ENCODE measurements around the gene MMP7. TPM values are rescaled to one million over a fixed set of nuclear protein-coding genes. Genes with fewer than 3 reads are reported as not detected.
A peak's percentile ranks its signal among the peaks of the same experiment; 100 is the strongest.

MMP7 gene
- total and polyA plus RNA-seq, 2 of the 4 experiments (the other 2 are of a cell fraction): not detected

GRCh38 chr11:102487214-102487613, 43.3 kb downstream of the MMP7 start:
- Histone ChIP-seq H4K20me1 (ENCODE audit: insufficient read depth, low read length) (no peaks in the 10 kb centered on the region), H3K9me1 (ENCODE audit: insufficient read depth, low read length) (no peaks in the 10 kb centered on the region), H3K9me3 (ENCODE audit: control insufficient read depth, insufficient read depth, low read length) (no peaks in the 10 kb centered on the region), H3K79me1 (ENCODE audit: low read depth in 1 of 2, low read length in 2 of 2) (no peaks in the 10 kb centered on the region), H2BK20ac (ENCODE audit: low read depth, low read length) (no peak overlapping the region), H3K4me3 (ENCODE audit: insufficient read depth, low read depth, low read length) (no peak overlapping the region), H2AK9ac (replicated peaks; ENCODE audit: low read depth, low read length, poor library complexity) (no peak overlapping the region), H2BK15ac (ENCODE audit: low read depth, low read length) (no peak overlapping the region), H3K9ac (ENCODE audit: low read depth, low read length) (no peak overlapping the region), H3K14ac (replicated peaks; ENCODE audit: low read depth, low read length) (no peak overlapping the region), H4K8ac (ENCODE audit: low read depth in 2 of 2, low read length in 2 of 2) (no peak overlapping the region), H3K27ac (ENCODE audit: insufficient read depth, low read length) (no peak overlapping the region), H2AFZ (replicated peaks; ENCODE audit: low read length, poor library complexity) (no peak overlapping the region), H3K56ac (ENCODE audit: extremely low read depth, insufficient read depth, low read length) (no peak overlapping the region), H2BK120ac (ENCODE audit: low read depth, low read length) (no peak overlapping the region), H3K18ac (ENCODE audit: low read depth, low read length) (no peak overlapping the region), H3K27me3 (ENCODE audit: control insufficient read depth, insufficient read depth, low read length) (no peaks in the 10 kb centered on the region; the same call in 1 of the 2 replicates), H3K23ac (ENCODE audit: low read depth, low read length) (0 out of 2 replicates have a peak overlapping the region, but pooled peaks have one; percentile 4), H3K36me3 (ENCODE audit: control insufficient read depth, insufficient read depth, low read length) (no peaks in the 10 kb centered on the region), H2BK5ac (ENCODE audit: low read depth, low read length, poor library complexity, severe bottlenecking) (no peak overlapping the region), H4K91ac (ENCODE audit: insufficient read depth, low read depth, low read length) (no peak overlapping the region), H3K4ac (ENCODE audit: low read depth, low read length) (no peak overlapping the region), H2AK5ac (ENCODE audit: low read depth, low read length) (no peak overlapping the region), H3K4me2 (ENCODE audit: low read depth, low read length) (no peak overlapping the region), H3K4me1 (ENCODE audit: control insufficient read depth, insufficient read depth, low read length) (peaks cover 3% of the 10 kb centered on the region), H4K5ac (ENCODE audit: low read depth, low read length) (no peak overlapping the region)
- intact Hi-C loops (cut with micrococcal nuclease): no loop called here
- TF ChIP-seq RCOR1 (IDR thresholded peaks at IDR 0.05; ENCODE audit: insufficient replicate concordance, low read length): no peak
- no peak for ATAC-seq (ENCODE audit: low read depth)
- no TSS peak for BruUV-seq (replicated peaks)
- ChIA-PET CTCF (no interaction called here), POLR2A (ENCODE audit: unreplicated experiment) (no interaction called here)
- DNase-seq: no peak
- dilution Hi-C loops (cut with HindIII; ENCODE audit: low sequenced_read_pairs, unreplicated experiment): no loop called here
- 100% methylated on average over 1 of the region's 1 CpG; no CpG with 5 or more reads in 1 of the 2 experiments for WGBS, 2 experiments (ENCODE audit: extremely low coverage in 2 of 2, insufficient read length in 1 of 2)
- in situ Hi-C loops (cut with MboI; ENCODE audit: low sequenced_read_pairs): loop anchor here (25.0 kb wide), 1 partner anchor 1050 kb away; no protein-coding TSS in a partner anchor
